A549 (cell line): Measurements from ENCODE around the gene ESYT1. TPM values are rescaled to one million over a fixed set of nuclear protein-coding genes. Genes with fewer than 3 reads are reported as not detected.
A peak's percentile ranks its signal among the peaks of the same experiment; 100 is the strongest.

Experiments
- ATAC-seq, 2 experiments: fragments of 200-7000 bp in 1 of 2; fragments of >200 bp in 1 of 2; cut with Nextera tagmentation in 1 of 2; cut with Tn5 transposase in 1 of 2; 3 replicates each; pipeline versions ENCODE4 v1.8.0 to v1.9.1; 2018 to 2020; ENCODE audit warnings: mild to moderate bottlenecking in 1 of 2, moderate library complexity in 1 of 2
- CTCF ChIA-PET: fragments of 300-600 bp; sonication (Branson Sonifier 250); formaldehyde crosslinking; extraction: SDS; loops from one replicate; lab custom pipeline; 2021; ENCODE audit warnings: antibody characterized with exemption, inconsistent platforms; lab: Yijun Ruan, JAX
- POLR2A ChIA-PET: fragments of 350-600 bp; formaldehyde crosslinking; extraction: SDS; loops from one replicate; lab custom pipeline; 2021; ENCODE audit warnings: antibody characterized with exemption, inconsistent platforms; lab: Yijun Ruan, JAX
- DNase-seq, 2 experiments: peaks; one replicate each; pipeline versions ENCODE4 v3.0.0 to v3.0.0-alpha.2; 2011 to 2016; ENCODE audit warnings: low read depth in 1 of 2, low spot score in 1 of 2
- FAIRE-seq: peaks from 2 replicates; lab custom pipeline; 2011; peaks lifted over from hg19 to GRCh38; lab: Jason Lieb, UNC
- H3K27ac ChIP-seq, 2 experiments: fragments of >200 bp; sonication (Bioruptor Twin); formaldehyde crosslinking; 3 replicates each; pipeline ENCODE4 v1.5.1; 2016 to 2017
- H3K4me1 ChIP-seq: fragments of >200 bp; sonication (Bioruptor Twin); formaldehyde crosslinking; 3 replicates; pipeline ENCODE4 v1.6.1; 2016
- H3K4me2 ChIP-seq: fragments of >200 bp; sonication (Bioruptor Twin); formaldehyde crosslinking; 3 replicates; pipeline ENCODE4 v1.6.1; 2016
- H3K4me3 ChIP-seq: fragments of >200 bp; sonication (Bioruptor Twin); formaldehyde crosslinking; 3 replicates; pipeline ENCODE4 v1.5.1; 2016
- H3K9me3 ChIP-seq: fragments of >200 bp; sonication (Bioruptor Twin); formaldehyde crosslinking; 3 replicates; pipeline ENCODE4 v1.6.1; 2016
- BHLHE40 ChIP-seq: IDR thresholded peaks from 2 replicates; pipeline ENCODE4 v1.6.1; 2012; ENCODE audit warnings: low read depth, low read length, inconsistent platforms
- CBX8 ChIP-seq: fragments of 200-600 bp; sonication (generic); IDR thresholded peaks from 2 replicates; pipeline ENCODE4 v1.6.1; 2016
- ELK1 ChIP-seq: fragments of 150-350 bp; IDR thresholded peaks from 2 replicates; pipeline ENCODE4 v1.6.1; 2014; ENCODE audit warnings: low read depth, mild to moderate bottlenecking, low read length
- FOSB ChIP-seq: fragments of 250-450 bp; sonication (Bioruptor Pico); IDR thresholded peaks from 2 replicates; pipeline ENCODE4 v1.5.0; 2020; ENCODE audit warnings: mild to moderate bottlenecking, moderate library complexity
- FOXS1 ChIP-seq: fragments of 250-450 bp; sonication (Bioruptor Pico); IDR thresholded peaks from 2 replicates; pipeline ENCODE4 v1.5.0; 2020; ENCODE audit warnings: mild to moderate bottlenecking, moderate library complexity
- HES2 ChIP-seq: fragments of >200 bp; sonication (Bioruptor Twin); formaldehyde crosslinking; IDR thresholded peaks from 2 replicates; pipeline ENCODE4 v1.6.1; 2016
- HEYL ChIP-seq: fragments of 250-450 bp; sonication (Bioruptor Pico); IDR thresholded peaks from 2 replicates; pipeline ENCODE4 v1.8.0; 2021; ENCODE audit warnings: mild to moderate bottlenecking, moderate library complexity
- HMGXB4 ChIP-seq: fragments of 250-450 bp; sonication (Bioruptor Pico); IDR thresholded peaks from 2 replicates; pipeline ENCODE4 v1.5.0; 2021; ENCODE audit warnings: mild to moderate bottlenecking, moderate library complexity, borderline replicate concordance
- HOXB5 ChIP-seq: fragments of 250-450 bp; sonication (Bioruptor Pico); IDR thresholded peaks from 2 replicates; pipeline ENCODE4 v1.5.0; 2020; ENCODE audit warnings: mild to moderate bottlenecking, moderate library complexity
- JUN ChIP-seq, 2 experiments: fragments of >200 bp; sonication (Bioruptor Twin); formaldehyde crosslinking; IDR thresholded peaks; 2 replicates in 1 of 2; 3 replicates in 1 of 2; pipeline ENCODE4 v1.6.1; 2016 to 2017
- MAFK ChIP-seq: fragments of 450-650 bp; IDR thresholded peaks from 2 replicates; pipeline ENCODE4 v1.6.1; 2014; ENCODE audit not compliant: partially characterized antibody
- NPAS2 ChIP-seq: fragments of 250-450 bp; sonication (Bioruptor Pico); IDR thresholded peaks from 2 replicates; pipeline ENCODE4 v1.8.0; 2022; ENCODE audit warnings: mild to moderate bottlenecking, moderate library complexity, borderline replicate concordance
- RARB ChIP-seq: fragments of 250-450 bp; sonication (Bioruptor Pico); IDR thresholded peaks from 2 replicates; pipeline ENCODE4 v1.8.0; 2021; ENCODE audit warnings: mild to moderate bottlenecking, moderate library complexity
- RFX5 ChIP-seq: fragments of 450-650 bp; IDR thresholded peaks from 2 replicates; pipeline ENCODE4 v1.7.1; 2014; ENCODE audit warnings: antibody characterized with exemption, mild to moderate bottlenecking, moderate library complexity
- SMC3 ChIP-seq: fragments of >200 bp; sonication (Bioruptor Twin); formaldehyde crosslinking; IDR thresholded peaks from 3 replicates; pipeline ENCODE4 v1.6.1; 2018; ENCODE audit warnings: inconsistent platforms
- TFCP2L1 ChIP-seq: fragments of 250-450 bp; sonication (Bioruptor Pico); IDR thresholded peaks from 2 replicates; pipeline ENCODE4 v1.5.0; 2021; ENCODE audit warnings: mild to moderate bottlenecking
- USF2 ChIP-seq: fragments of 450-650 bp; IDR thresholded peaks from 2 replicates; pipeline ENCODE4 v1.6.1; 2014; ENCODE audit warnings: antibody characterized with exemption
- WGBS: methylation state at CpG from one replicate; pipeline ENCODE4 v1.1.6; 2017; ENCODE audit errors: missing lambda C conversion rate; 5-methylcytosine and 5-hydroxymethylcytosine counted together
- polyA plus RNA-seq, 4 experiments: library from polyadenylated mRNA; depleted of rRNA in 3 of 4; stranded (reverse); fragments of >200 nt; fragmentation: RNase III in 1 of 4; extraction: RNeasy Plus Mini Kit Qiagen cat#74134 plus additional on column Dnase treatment in 1 of 4; gene quantifications; 2 replicates in 3 of 4; 3 replicates in 1 of 4; pipeline ENCODE4 v1.2.3, GENCODE V29; 2011 to 2017
- TF ChIP-seq, protein P1 (sequence below): fragments of >200 bp; sonication (Bioruptor Twin); formaldehyde crosslinking; IDR thresholded peaks from 3 replicates; pipeline ENCODE4 v1.5.1; 2016
- TF ChIP-seq, protein P2 (sequence below): fragments of 250-450 bp; sonication (Bioruptor Pico); IDR thresholded peaks from 2 replicates; pipeline ENCODE4 v1.5.0; 2020; ENCODE audit warnings: low read depth, mild to moderate bottlenecking, moderate library complexity
- TF ChIP-seq, protein P3 (sequence below): IDR thresholded peaks from 2 replicates; pipeline ENCODE4 v1.6.1; 2012

ESYT1 gene
- polyA plus RNA-seq, 2 of the 4 experiments (the other 2 are of a cell fraction): 54.2 to 72.4 TPM

GRCh38 chr12:56082382-56082781, 45.7 kb upstream of the ESYT1 start:
- ATAC-seq (no peak), FAIRE-seq (no peak), DNase-seq (no peak)
- Histone ChIP-seq H3K9me3 (no peaks in the 10 kb centered on the region), H3K27ac (peak overlapping the region; percentile 62 to 66; a peak in 3 of 6 replicates), H3K4me3 (no peak overlapping the region), H3K4me2 (peak overlapping the region; percentile 94), H3K4me1 (peaks cover 30% of the 10 kb centered on the region)
- POLR2A ChIA-PET: interaction anchor here (3.3 kb wide), 1 partner anchor 22 kb away, joined by 13 read pairs; the partner anchor contains the start of gene PA2G4
- CTCF ChIA-PET: interaction anchor here (0.7 to 2.7 kb wide), 9 partner anchors 13 to 112 kb away, joined by 3 to 13 read pairs (median 3); partner anchors contain the start of gene PA2G4
- no peak for TF ChIP-seq FOXS1 (CRISPR knock-in tag)
- no peak for TF ChIP-seq NPAS2 (CRISPR knock-in tag)
- TF ChIP-seq HES2: no peak
- TF ChIP-seq RFX5: no peak
- TF ChIP-seq, protein P1, sequence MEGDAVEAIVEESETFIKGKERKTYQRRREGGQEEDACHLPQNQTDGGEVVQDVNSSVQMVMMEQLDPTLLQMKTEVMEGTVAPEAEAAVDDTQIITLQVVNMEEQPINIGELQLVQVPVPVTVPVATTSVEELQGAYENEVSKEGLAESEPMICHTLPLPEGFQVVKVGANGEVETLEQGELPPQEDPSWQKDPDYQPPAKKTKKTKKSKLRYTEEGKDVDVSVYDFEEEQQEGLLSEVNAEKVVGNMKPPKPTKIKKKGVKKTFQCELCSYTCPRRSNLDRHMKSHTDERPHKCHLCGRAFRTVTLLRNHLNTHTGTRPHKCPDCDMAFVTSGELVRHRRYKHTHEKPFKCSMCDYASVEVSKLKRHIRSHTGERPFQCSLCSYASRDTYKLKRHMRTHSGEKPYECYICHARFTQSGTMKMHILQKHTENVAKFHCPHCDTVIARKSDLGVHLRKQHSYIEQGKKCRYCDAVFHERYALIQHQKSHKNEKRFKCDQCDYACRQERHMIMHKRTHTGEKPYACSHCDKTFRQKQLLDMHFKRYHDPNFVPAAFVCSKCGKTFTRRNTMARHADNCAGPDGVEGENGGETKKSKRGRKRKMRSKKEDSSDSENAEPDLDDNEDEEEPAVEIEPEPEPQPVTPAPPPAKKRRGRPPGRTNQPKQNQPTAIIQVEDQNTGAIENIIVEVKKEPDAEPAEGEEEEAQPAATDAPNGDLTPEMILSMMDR: no peak
- TF ChIP-seq BHLHE40: no peak
- no peak for TF ChIP-seq MAFK
- TF ChIP-seq, protein P2, sequence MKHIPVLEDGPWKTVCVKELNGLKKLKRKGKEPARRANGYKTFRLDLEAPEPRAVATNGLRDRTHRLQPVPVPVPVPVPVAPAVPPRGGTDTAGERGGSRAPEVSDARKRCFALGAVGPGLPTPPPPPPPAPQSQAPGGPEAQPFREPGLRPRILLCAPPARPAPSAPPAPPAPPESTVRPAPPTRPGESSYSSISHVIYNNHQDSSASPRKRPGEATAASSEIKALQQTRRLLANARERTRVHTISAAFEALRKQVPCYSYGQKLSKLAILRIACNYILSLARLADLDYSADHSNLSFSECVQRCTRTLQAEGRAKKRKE (CRISPR knock-in tag): no peak
- TF ChIP-seq ELK1: no peak
- TF ChIP-seq TFCP2L1 (CRISPR knock-in tag): no peak
- no peak for TF ChIP-seq HOXB5 (CRISPR knock-in tag)
- TF ChIP-seq, protein P3, sequence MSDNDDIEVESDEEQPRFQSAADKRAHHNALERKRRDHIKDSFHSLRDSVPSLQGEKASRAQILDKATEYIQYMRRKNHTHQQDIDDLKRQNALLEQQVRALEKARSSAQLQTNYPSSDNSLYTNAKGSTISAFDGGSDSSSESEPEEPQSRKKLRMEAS: no peak
- no peak for TF ChIP-seq HMGXB4 (CRISPR knock-in tag)
- TF ChIP-seq HEYL (CRISPR knock-in tag): no peak
- no peak for TF ChIP-seq RARB (CRISPR knock-in tag)
- TF ChIP-seq SMC3: no peak
- no peak for TF ChIP-seq CBX8
- TF ChIP-seq USF2: no peak
- no peak for TF ChIP-seq FOSB (CRISPR knock-in tag)
- 80% methylated on average over 2 of the region's 2 CpGs for WGBS

DNA sequence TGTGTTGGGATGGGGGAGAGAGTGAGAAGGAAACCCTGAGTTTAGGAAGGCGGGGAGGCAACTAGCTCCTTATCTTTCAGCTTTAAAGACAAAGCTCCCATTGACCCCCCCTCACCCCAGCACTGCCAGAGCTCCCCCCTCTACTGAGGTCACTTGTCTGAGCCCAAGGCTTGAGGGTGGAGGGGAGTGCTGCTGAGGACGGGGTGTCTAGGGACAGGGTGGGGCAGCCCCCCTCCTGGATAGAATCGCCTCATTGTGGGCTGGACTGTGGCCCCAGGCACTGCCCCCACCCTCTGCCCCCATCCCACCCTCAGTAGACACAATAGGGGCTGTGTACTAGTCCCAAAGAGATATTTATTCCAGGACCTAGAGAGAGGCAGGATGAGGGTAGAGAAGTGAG, 45.1 kb upstream of the ESYT1 start:
- WGBS: 67% methylated on average over 3 of the region's 3 CpGs
- Histone ChIP-seq H3K4me1 (peaks cover 30% of the 10 kb centered on the region), H3K4me3 (no peak overlapping the region)
- no peak for TF ChIP-seq JUN (IDR thresholded peaks at IDR 0.05)
- TF ChIP-seq, protein P2 (CRISPR knock-in tag): no peak
- TF ChIP-seq, all 56 proteins: peak for 0
- Histone ChIP-seq H3K9me3 (no peaks in the 10 kb centered on the region), H3K4me2 (no peak overlapping the region), H3K27ac (no peak overlapping the region)
- no peak for DNase-seq
- no peak for FAIRE-seq
- ChIA-PET CTCF (interaction anchor here (0.7 to 2.7 kb wide), 7 partner anchors 12 to 111 kb away, joined by 3 to 13 read pairs (median 3); partner anchors contain the start of gene PA2G4), POLR2A (interaction anchor here (3.3 kb wide), 1 partner anchor 21 kb away, joined by 13 read pairs; the partner anchor contains the start of gene PA2G4)
- no peak for ATAC-seq
